Measurements from ENCODE around the gene RNF222.

RNF222 gene, protein sequence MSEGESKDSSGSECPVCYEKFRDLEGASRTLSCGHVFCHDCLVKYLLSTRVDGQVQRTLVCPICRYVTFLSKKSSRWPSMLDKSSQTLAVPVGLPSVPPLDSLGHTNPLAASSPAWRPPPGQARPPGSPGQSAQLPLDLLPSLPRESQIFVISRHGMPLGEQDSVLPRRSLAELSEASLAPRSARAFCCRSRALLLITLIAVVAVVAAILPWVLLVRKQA

GRCh38 chr17:8397636-8398035, at the start of gene RNF222:
Gene RNF222 (minus strand): TSS chr17:8397827. CDS start chr17:8393461, 4,366 bp downstream.
- DNase-seq (ENCODE audit: extremely low read depth, low read depth), result no peak
- TF ChIP-seq CTCF (IDR thresholded peaks at IDR 0.05; ENCODE audit: low read depth, low read length), result no peak

- TF ChIP-seq CTCF (IDR thresholded peaks at IDR 0.05; ENCODE audit: low read depth, low read length), result no peak
- DNase-seq (ENCODE audit: extremely low read depth, low read depth), result no peak
Observed at GRCh38 chr17:8445536-8445935, 47.9 kb upstream of the RNF222 start.

GRCh38 chr17:8444494-8444893, 46.9 kb upstream of the RNF222 start:
- DNase-seq (ENCODE audit: extremely low read depth, low read depth), result no peak
- TF ChIP-seq CTCF (IDR thresholded peaks at IDR 0.05; ENCODE audit: low read depth, low read length), result no peak

DNA sequence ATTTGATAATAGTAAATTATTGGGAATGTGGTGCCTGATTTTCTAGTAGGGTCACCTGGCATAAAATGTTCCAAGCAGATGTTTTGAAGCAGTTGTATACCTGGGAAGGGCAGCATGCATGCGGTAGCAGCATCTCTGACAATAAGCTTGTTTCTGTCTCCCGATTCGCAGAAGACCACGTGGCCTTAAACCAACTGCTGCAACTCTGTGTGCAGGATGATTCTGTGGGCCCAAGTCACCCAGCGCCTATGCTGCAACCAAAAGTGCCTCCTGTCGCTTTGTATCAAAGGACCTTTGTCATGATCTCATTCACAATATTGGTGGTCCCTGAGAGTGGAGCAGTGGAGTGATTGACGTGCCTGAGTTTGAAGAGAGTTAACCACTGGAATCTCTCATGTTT, 46.1 kb upstream of the RNF222 start:
- DNase-seq (ENCODE audit: extremely low read depth, low read depth), result no peak
- no peak for TF ChIP-seq CTCF (IDR thresholded peaks at IDR 0.05; ENCODE audit: low read depth, low read length)

GRCh38 chr17:8442310-8442709, 44.7 kb upstream of the RNF222 start:
- TF ChIP-seq CTCF (IDR thresholded peaks at IDR 0.05; ENCODE audit: low read depth, low read length), result no peak
- no peak for DNase-seq (ENCODE audit: extremely low read depth, low read depth)

DNA sequence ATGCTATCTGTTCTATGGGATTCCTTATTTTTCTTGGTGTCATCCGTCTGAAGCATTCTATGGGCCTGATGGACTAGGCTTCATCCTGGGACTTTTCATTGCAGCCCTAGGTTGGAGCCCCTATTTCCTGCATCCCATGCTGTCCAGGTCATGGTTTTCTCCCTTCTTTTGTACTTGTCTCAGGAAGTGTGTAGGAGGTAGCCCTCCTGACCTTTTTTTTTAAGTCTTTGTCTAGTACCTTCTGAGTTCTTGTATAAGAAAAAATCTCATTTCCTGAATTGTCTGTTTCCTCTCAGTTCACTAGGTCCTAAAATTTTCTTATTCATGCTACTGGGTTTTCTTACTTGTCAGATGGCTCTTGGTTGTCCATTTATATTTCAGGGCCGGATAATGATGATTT, 44.1 kb upstream of the RNF222 start:
- TF ChIP-seq CTCF (IDR thresholded peaks at IDR 0.05; ENCODE audit: low read depth, low read length), result no peak

DNA sequence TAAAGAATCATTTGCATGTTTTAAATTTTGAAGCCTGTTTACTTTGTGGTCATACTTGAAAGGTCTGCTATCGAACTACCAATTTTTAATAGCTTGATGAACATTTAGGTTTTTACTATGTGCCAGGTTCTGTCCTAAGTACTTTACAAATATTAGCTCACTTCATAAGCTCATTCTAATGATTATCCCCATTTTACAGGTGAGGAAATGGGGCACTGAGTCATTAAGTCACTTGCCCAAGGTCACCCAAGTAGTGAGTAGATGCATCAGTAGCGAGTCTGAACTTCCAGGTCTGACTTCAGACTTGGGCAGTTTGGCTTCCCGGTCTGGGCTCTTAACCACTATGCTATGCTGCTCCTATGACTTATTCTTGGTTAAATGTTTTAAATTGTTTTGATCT, 42.1 kb upstream of the RNF222 start:
- no peak for TF ChIP-seq CTCF (IDR thresholded peaks at IDR 0.05; ENCODE audit: low read depth, low read length)
- DNase-seq (ENCODE audit: extremely low read depth, low read depth), result no peak

More for the DNA sequence above, 44.1 kb upstream of the RNF222 start:
- DNase-seq (ENCODE audit: extremely low read depth, low read depth), result no peak

All from AG09319 (cell line).